HepG2 (cell line): Measurements from ENCODE around the gene DCUN1D3. TPM values are rescaled to one million over a fixed set of nuclear protein-coding genes. Genes with fewer than 3 reads are reported as not detected.

Experiments
- AKAP8 ChIP-seq: sonication (generic); formaldehyde crosslinking; IDR thresholded peaks from 2 replicates; pipeline ENCODE4 v1.5.1; 2020; ENCODE audit warnings: mild to moderate bottlenecking, missing genetic modification reagents
- BCL6 ChIP-seq: IDR thresholded peaks from 2 replicates; pipeline ENCODE4 v1.6.1; 2016; ENCODE audit warnings: missing genetic modification reagents, missing compliant biosample characterization
- CBFB ChIP-seq: sonication (generic); formaldehyde crosslinking; IDR thresholded peaks from 2 replicates; pipeline ENCODE4 v1.4.0; 2020; ENCODE audit warnings: missing genetic modification reagents
- ERF ChIP-seq: IDR thresholded peaks from 2 replicates; pipeline ENCODE4 v1.6.1; 2018; ENCODE audit warnings: missing biosample characterization, missing genetic modification reagents
- EZH2 ChIP-seq: conservative IDR thresholded peaks from 2 replicates; pipeline ENCODE4 v1.6.1; 2012; ENCODE audit warnings: mild to moderate bottlenecking, low read depth, low read length, moderate library complexity
- FOSL2 ChIP-seq: sonication (generic); formaldehyde crosslinking; IDR thresholded peaks from 2 replicates; pipeline ENCODE4 v1.4.0; 2020; ENCODE audit warnings: missing genetic modification reagents
- GTF2F1 ChIP-seq: fragments of 150-350 bp; IDR thresholded peaks from 2 replicates; pipeline ENCODE4 v1.6.1; 2014; ENCODE audit warnings: low read length
- HMG20B ChIP-seq: conservative IDR thresholded peaks from 2 replicates; pipeline ENCODE4 v1.6.1; 2016; ENCODE audit warnings: missing genetic modification reagents, missing compliant biosample characterization
- HNRNPL ChIP-seq: fragments of 200-400 bp; formaldehyde crosslinking; IDR thresholded peaks from 2 replicates; pipeline ENCODE4 v1.6.1; 2017; ENCODE audit warnings: mild to moderate bottlenecking, low read depth, low read length
- HNRNPUL1 ChIP-seq: fragments of 200-400 bp; formaldehyde crosslinking; IDR thresholded peaks from 2 replicates; pipeline ENCODE4 v1.6.1; 2017; ENCODE audit warnings: low read depth, mild to moderate bottlenecking, low read length, moderate library complexity
- HOXA3 ChIP-seq: sonication (generic); formaldehyde crosslinking; IDR thresholded peaks from 2 replicates; pipeline ENCODE4 v1.5.0; 2020; ENCODE audit warnings: missing genetic modification reagents
- HOXD1 ChIP-seq: sonication (generic); formaldehyde crosslinking; IDR thresholded peaks from 2 replicates; pipeline ENCODE4 v1.5.0; 2020; ENCODE audit warnings: missing genetic modification reagents
- KLF13 ChIP-seq: sonication (generic); formaldehyde crosslinking; IDR thresholded peaks from 2 replicates; pipeline ENCODE4 v1.4.0; 2020; ENCODE audit warnings: mild to moderate bottlenecking, missing genetic modification reagents
- MED8 ChIP-seq: sonication (generic); formaldehyde crosslinking; IDR thresholded peaks from 2 replicates; pipeline ENCODE4 v1.8.1; 2023; ENCODE audit warnings: mild to moderate bottlenecking, missing genetic modification reagents; ENCODE audit not compliant: insufficient replicate concordance
- NFKB2 ChIP-seq: sonication (generic); formaldehyde crosslinking; IDR thresholded peaks from 2 replicates; pipeline ENCODE4 v1.4.0; 2020; ENCODE audit warnings: missing genetic modification reagents, borderline replicate concordance
- NR2F6 ChIP-seq, 2 experiments: IDR thresholded peaks; 2 replicates each; pipeline ENCODE4 v1.6.1; 2016; ENCODE audit warnings: antibody characterized with exemption in 1 of 2, mild to moderate bottlenecking in 1 of 2
- POLR2G ChIP-seq: fragments of 200-400 bp; formaldehyde crosslinking; IDR thresholded peaks from 2 replicates; pipeline ENCODE4 v1.6.1; 2018; ENCODE audit warnings: mild to moderate bottlenecking, low read depth, low read length, moderate library complexity
- PRDM10 ChIP-seq: sonication (generic); formaldehyde crosslinking; IDR thresholded peaks from 2 replicates; pipeline ENCODE4 v1.4.0; 2020; ENCODE audit warnings: low read depth, missing genetic modification reagents
- SIN3B ChIP-seq: fragments of 150-350 bp; IDR thresholded peaks from 2 replicates; pipeline ENCODE4 v1.6.1; 2014; ENCODE audit warnings: low read length
- SNAPC5 ChIP-seq: sonication (generic); formaldehyde crosslinking; IDR thresholded peaks from 2 replicates; pipeline ENCODE4 v1.8.1; 2023; ENCODE audit warnings: mild to moderate bottlenecking, missing genetic modification reagents, borderline replicate concordance
- SNRNP70 ChIP-seq: fragments of 200-400 bp; formaldehyde crosslinking; IDR thresholded peaks from 2 replicates; pipeline ENCODE4 v1.6.1; 2017; ENCODE audit warnings: mild to moderate bottlenecking, low read depth, low read length, moderate library complexity
- ZMYM3 ChIP-seq: sonication (generic); formaldehyde crosslinking; IDR thresholded peaks from 2 replicates; pipeline ENCODE4 v1.5.1; 2020; ENCODE audit warnings: mild to moderate bottlenecking, missing genetic modification reagents
- ZNF331 ChIP-seq: sonication (generic); formaldehyde crosslinking; IDR thresholded peaks from 2 replicates; pipeline ENCODE4 v1.4.0; 2020; ENCODE audit warnings: missing genetic modification reagents
- ZNF496 ChIP-seq: sonication (generic); formaldehyde crosslinking; IDR thresholded peaks from 2 replicates; pipeline ENCODE4 v1.8.1; 2023; ENCODE audit warnings: mild to moderate bottlenecking, moderate library complexity, missing genetic modification reagents; ENCODE audit not compliant: insufficient replicate concordance
- ZNF546 ChIP-seq: sonication (generic); formaldehyde crosslinking; conservative IDR thresholded peaks from 2 replicates; pipeline ENCODE4 v1.8.1; 2023; ENCODE audit warnings: mild to moderate bottlenecking, missing genetic modification reagents
- ZNF639 ChIP-seq: conservative IDR thresholded peaks from 2 replicates; pipeline ENCODE4 v1.6.1; 2018; ENCODE audit warnings: missing genetic modification reagents
- ZNF777 ChIP-seq: sonication (generic); formaldehyde crosslinking; IDR thresholded peaks from 2 replicates; pipeline ENCODE4 v1.4.0; 2020; ENCODE audit warnings: missing genetic modification reagents
- polyA plus RNA-seq, 8 experiments: library from polyadenylated mRNA; depleted of rRNA in 3 of 8; stranded (reverse) in 7 of 8; unstranded in 1 of 8; fragments of >200 nt; fragmentation: Illumina TruSeq in 4 of 8; extraction: Trizol in 4 of 8; gene quantifications; 2 replicates each; pipeline versions ENCODE4 v1.2.1 to v1.2.3, GENCODE V29; 2011 to 2016; ENCODE audit warnings: low read depth in 4 of 8, missing spikeins in 1 of 8, mixed read lengths in 1 of 8; ENCODE audit not compliant: insufficient read depth in 1 of 8
- total RNA-seq, 5 experiments: library from RNA; depleted of rRNA; stranded (reverse); fragments of >200 nt; fragmentation: Illumina TruSeq; extraction: Trizol; gene quantifications; 2 replicates each; pipeline ENCODE4 v1.2.3, GENCODE V29; 2016; ENCODE audit warnings: low read depth in 1 of 5

The DCUN1D3 gene
- total and polyA plus RNA-seq, 2 of the 13 experiments (the other 11 are each of a cell fraction or from before 2014, with no cell fraction given): 5.0 to 19.3 TPM

- TF ChIP-seq PRDM10 (peak; percentile 60; the same call in 1 of the 2 replicates), SNAPC5 (CRISPR knock-in tag) (no peak), HOXD1 (CRISPR knock-in tag) (no peak), POLR2G (no peak), ZNF777 (CRISPR knock-in tag) (no peak), GTF2F1 (no peak), HOXA3 (peak; percentile 65), NR2F6 (IDR thresholded peaks at IDR 0.05) (peak; percentile 47; the same call in 1 of the 2 replicates), NR2F6 (CRISPR knock-in tag; IDR thresholded peaks at IDR 0.05) (peak; percentile 52; the same call in 1 of the 2 replicates), SNRNP70 (no peak), ZNF639 (no peak), HMG20B (0 out of 2 replicates have a peak, but pooled peaks have one; percentile 28), FOSL2 (no peak), KLF13 (no peak), ZNF496 (no peak), AKAP8 (CRISPR knock-in tag) (no peak), EZH2 (no peak), ERF (CRISPR knock-in tag) (peak; percentile 38; the same call in 1 of the 2 replicates), CBFB (CRISPR knock-in tag) (no peak), HNRNPUL1 (no peak), HNRNPL (no peak), SIN3B (peak; percentile 18; the same call in 1 of the 2 replicates), ZMYM3 (0 out of 2 replicates have a peak, but pooled peaks have one; percentile 52), ZNF331 (CRISPR knock-in tag) (no peak; the same call in none of the 2 replicates), ZNF546 (no peak), MED8 (CRISPR knock-in tag) (no peak), BCL6 (peak; percentile 36; the same call in 1 of the 2 replicates), NFKB2 (no peak)
Measured at GRCh38 chr16:20878682-20879147, 21.4 kb downstream of the DCUN1D3 start (continued).
